NT2/D1 (cell line): Measurements from ENCODE around the gene TLX2.

Experiments used
- DNase-seq: peaks from one replicate; pipeline ENCODE4 v3.0.0-alpha.2; 2011; ENCODE audit warnings: low read depth, low spot score
- H3K27me3 ChIP-seq: 2 replicates; pipeline ENCODE4 v1.6.0; 2011; ENCODE audit warnings: mild to moderate bottlenecking; ENCODE audit not compliant: insufficient read length, insufficient read depth
- H3K36me3 ChIP-seq: 2 replicates; pipeline ENCODE4 v1.6.1; 2011; ENCODE audit warnings: mild to moderate bottlenecking, low read length, mixed read lengths; ENCODE audit not compliant: insufficient read depth, insufficient read length
- H3K4me1 ChIP-seq: 2 replicates; pipeline ENCODE4 v1.5.1; 2011; ENCODE audit not compliant: insufficient read depth, insufficient read length
- H3K4me3 ChIP-seq: 2 replicates; pipeline ENCODE4 v1.5.1; 2011; ENCODE audit warnings: low read depth; ENCODE audit not compliant: insufficient read length
- H3K9ac ChIP-seq: 2 replicates; pipeline ENCODE4 v1.6.0; 2011; ENCODE audit warnings: low read depth; ENCODE audit not compliant: insufficient read length
- H3K9me3 ChIP-seq: 2 replicates; pipeline ENCODE4 v1.5.1; 2011; ENCODE audit warnings: mild to moderate bottlenecking, low read length; ENCODE audit not compliant: insufficient read depth
- SUZ12 ChIP-seq: IDR thresholded peaks from 2 replicates; pipeline ENCODE4 v1.6.1; 2011; ENCODE audit not compliant: insufficient read length, insufficient read depth; ENCODE audit errors: extremely low read depth
- YY1 ChIP-seq: IDR thresholded peaks from 2 replicates; pipeline ENCODE4 v1.6.1; 2011; ENCODE audit not compliant: insufficient read length, insufficient read depth
- ZNF274 ChIP-seq: IDR thresholded peaks from 2 replicates; pipeline ENCODE4 v1.6.1; 2011; ENCODE audit warnings: mild to moderate bottlenecking, low read depth, low read length

TLX2 gene

GRCh38 chr2:74551942-74552913, 38.0 kb downstream of the TLX2 start:
- H3K4me1 ChIP-seq = peaks cover 7% of the 10 kb centered on the region
- H3K9me3 ChIP-seq = no peaks in the 10 kb centered on the region
- TF ChIP-seq ZNF274 (no peak), SUZ12 (no peak), YY1 (no peak)
- no peak overlapping the region for H3K9ac ChIP-seq
- peaks cover 15% of the 10 kb centered on the region for H3K36me3 ChIP-seq
- peaks cover 64% of the 10 kb centered on the region for H3K27me3 ChIP-seq
- H3K4me3 ChIP-seq = no peak overlapping the region
- no peak for DNase-seq

DNA sequence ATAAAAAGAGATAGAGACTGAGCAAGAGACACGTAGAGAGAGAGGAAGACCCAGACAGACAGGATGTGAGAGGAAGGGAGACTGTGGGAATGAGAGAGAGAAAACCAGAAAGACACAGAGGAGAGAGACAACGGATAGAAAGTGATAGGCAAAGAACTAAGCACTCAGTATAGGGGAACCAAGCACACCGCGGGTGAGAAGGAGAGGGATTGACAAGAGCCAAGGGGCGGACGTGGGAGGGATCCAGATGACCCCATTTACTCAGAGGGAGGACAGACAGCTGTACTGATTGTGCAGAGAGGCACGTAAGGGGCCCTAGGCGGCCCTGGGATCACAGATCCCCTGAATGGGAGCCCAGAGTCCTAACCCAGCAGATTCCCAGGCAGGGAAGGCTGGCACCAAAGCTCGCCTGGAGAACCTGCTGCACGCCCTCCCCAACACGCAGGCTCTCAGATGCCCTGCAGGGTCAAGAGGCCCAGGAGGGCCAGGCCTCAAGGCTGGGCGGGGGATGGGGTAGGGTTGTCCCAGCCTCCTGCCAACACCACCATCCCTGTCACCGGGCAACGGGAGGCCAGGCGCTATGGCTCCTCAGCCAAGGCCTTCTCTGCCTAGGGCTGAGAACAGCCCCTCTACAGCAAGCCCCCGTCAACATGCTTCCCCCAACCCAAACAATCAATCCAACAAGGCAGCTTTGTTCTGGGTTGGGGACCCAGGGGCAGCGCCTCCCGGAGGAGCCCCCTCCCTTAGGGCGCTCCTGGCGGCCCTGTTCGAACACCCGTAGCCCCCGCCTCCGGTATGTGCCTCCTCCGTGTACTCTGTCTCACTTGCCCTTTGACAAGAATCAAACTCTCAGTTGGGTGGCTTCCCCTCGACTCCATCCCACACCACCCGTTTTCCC, 38.9 kb downstream of the TLX2 start:
- no peak for TF ChIP-seq ZNF274
- TF ChIP-seq YY1 = no peak
- TF ChIP-seq SUZ12 = no peak
- peak overlapping the region; percentile 82 for H3K4me3 ChIP-seq
- peaks cover 55% of the 10 kb centered on the region for H3K27me3 ChIP-seq
- no peak for DNase-seq
- no peaks in the 10 kb centered on the region for H3K9me3 ChIP-seq
- H3K9ac ChIP-seq = peak overlapping the region; percentile 59
- H3K4me1 ChIP-seq = peaks cover 7% of the 10 kb centered on the region
- peaks cover 15% of the 10 kb centered on the region for H3K36me3 ChIP-seq

DNA sequence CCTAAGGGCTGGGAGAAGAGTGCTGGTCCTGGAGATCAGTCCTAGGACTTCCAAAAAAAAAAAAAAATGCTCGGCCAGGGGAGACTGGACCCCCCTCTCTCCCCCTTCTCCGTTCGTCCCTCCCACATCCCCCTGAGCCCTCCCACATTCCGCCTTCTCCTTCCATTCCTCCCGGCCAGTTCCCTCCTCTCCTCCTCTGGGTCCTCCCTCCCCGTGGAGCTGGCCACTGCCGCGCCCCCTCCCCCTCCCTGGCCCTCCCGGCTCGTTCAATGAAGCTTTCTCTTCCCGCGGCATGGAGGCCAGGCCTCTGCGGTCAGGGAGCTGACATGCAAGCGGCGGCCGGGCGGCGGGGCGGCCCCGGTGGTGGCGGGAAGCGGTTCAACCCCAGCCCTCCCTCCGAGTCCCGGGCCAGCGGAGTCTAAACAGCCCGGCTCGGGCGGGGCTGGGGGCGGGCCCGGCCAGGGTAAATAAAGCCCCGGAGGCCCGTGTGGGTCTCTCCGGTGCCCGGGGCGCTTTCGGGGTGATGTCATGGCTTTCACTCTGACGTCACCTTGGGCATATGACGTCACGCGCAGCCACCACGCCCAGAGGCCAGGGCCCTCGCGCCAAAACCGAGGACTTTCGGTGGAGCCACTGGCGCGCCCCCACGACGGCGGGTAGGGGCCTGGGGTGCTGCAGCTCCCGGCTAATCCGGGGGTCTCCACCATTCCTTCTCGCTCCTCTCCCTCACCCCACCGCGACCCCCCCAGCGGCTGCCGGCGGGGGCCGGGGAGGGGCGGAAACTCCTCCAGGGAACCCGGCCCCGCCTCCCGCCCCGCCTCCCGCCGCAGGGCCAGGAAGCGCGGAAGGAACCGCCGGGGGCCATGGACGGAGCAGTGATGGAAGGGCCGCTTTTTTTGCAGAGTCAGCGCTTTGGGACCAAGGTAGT, 39.9 kb downstream of the TLX2 start, which contains the start of the genes DOK1 and LOXL3:
Gene DOK1 (plus strand): TSS at position 829 of the 928 bp plus-strand sequence. CDS start 35 bp downstream, at position 864.
Gene LOXL3 (minus strand): TSS at position 51 of the 928 bp plus-strand sequence. CDS start 1,308 bp downstream, outside the sequence.
- TF ChIP-seq YY1 = no peak
- TF ChIP-seq SUZ12 = no peak
- no peak for TF ChIP-seq ZNF274
- DNase-seq = peak; percentile 73
- Histone ChIP-seq H3K9ac (peak within 1 kb of the TSS; percentile 76), H3K4me3 (peak within 1 kb of the TSS; percentile 82), H3K4me1 (peaks cover 7% of the 10 kb centered on the region), H3K9me3 (no peaks in the 10 kb centered on the region), H3K27me3 (peaks cover 46% of the 10 kb centered on the region), H3K36me3 (peaks cover 15% of the 10 kb centered on the region)

- Histone ChIP-seq H3K27me3 (peaks cover 38% of the 10 kb centered on the region), H3K4me1 (peaks cover 7% of the 10 kb centered on the region), H3K9ac (peak overlapping the region; percentile 76), H3K9me3 (no peaks in the 10 kb centered on the region), H3K36me3 (peaks cover 14% of the 10 kb centered on the region), H3K4me3 (peak overlapping the region; percentile 82)
- TF ChIP-seq ZNF274 (no peak), YY1 (no peak), SUZ12 (no peak)
- DNase-seq = no peak
Measured at GRCh38 chr2:74554820-74555531, 40.7 kb downstream of the TLX2 start.

DNA sequence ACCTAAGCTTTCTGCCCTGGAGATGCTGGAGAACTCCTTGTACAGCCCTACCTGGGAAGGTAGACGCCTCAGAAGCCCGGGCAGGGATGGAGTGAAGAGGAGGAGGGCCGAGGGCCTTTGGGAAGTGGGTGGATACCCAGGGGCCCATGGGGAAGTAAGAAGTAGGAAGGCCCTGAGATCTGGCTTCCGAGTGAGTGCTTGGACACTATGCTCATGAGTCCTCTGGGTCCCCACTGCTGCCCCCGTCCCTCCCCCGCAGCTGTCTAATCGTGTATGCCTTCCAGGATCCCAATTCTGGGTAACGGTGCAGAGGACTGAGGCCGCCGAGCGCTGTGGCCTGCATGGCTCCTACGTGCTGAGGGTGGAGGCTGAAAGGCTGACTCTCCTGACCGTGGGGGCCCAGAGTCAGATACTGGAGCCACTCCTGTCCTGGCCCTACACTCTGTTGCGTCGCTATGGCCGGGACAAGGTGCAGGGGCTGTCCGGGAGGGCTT, 41.4 kb downstream of the TLX2 start:
- TF ChIP-seq YY1 (no peak), SUZ12 (no peak), ZNF274 (no peak)
- peaks cover 12% of the 10 kb centered on the region for H3K36me3 ChIP-seq
- peak overlapping the region; percentile 82 for H3K4me3 ChIP-seq
- H3K9ac ChIP-seq = peak overlapping the region; percentile 76
- peaks cover 31% of the 10 kb centered on the region for H3K27me3 ChIP-seq
- no peak for DNase-seq
- H3K4me1 ChIP-seq = peaks cover 12% of the 10 kb centered on the region
- H3K9me3 ChIP-seq = no peaks in the 10 kb centered on the region

DNA sequence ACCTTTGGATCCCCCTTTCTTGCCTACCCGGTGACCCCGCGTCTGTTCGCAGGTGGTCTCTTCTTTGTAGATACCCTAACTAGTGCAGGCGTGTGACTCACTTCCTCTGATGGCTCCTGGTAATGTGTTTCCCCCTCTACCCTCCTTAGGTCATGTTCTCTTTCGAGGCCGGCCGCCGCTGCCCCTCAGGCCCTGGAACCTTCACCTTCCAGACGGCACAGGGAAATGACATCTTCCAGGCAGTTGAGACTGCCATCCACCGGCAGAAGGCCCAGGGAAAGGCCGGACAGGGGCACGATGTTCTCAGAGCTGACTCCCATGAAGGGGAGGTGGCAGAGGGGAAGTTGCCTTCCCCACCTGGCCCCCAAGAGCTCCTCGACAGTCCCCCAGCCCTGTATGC, 41.9 kb downstream of the TLX2 start:
- DNase-seq = no peak
- TF ChIP-seq YY1 (no peak), SUZ12 (no peak), ZNF274 (no peak)
- Histone ChIP-seq H3K27me3 (peaks cover 27% of the 10 kb centered on the region), H3K36me3 (peaks cover 12% of the 10 kb centered on the region), H3K4me3 (no peak overlapping the region), H3K9me3 (no peaks in the 10 kb centered on the region), H3K4me1 (peaks cover 13% of the 10 kb centered on the region), H3K9ac (no peak overlapping the region)
